ENCODE results near the gene MATN1. TPM values are rescaled to one million over a fixed set of nuclear protein-coding genes. Genes with fewer than 3 reads are reported as not detected.

MATN1 gene
- total RNA-seq, 2 donors from 2014 or later = not detected

DNA sequence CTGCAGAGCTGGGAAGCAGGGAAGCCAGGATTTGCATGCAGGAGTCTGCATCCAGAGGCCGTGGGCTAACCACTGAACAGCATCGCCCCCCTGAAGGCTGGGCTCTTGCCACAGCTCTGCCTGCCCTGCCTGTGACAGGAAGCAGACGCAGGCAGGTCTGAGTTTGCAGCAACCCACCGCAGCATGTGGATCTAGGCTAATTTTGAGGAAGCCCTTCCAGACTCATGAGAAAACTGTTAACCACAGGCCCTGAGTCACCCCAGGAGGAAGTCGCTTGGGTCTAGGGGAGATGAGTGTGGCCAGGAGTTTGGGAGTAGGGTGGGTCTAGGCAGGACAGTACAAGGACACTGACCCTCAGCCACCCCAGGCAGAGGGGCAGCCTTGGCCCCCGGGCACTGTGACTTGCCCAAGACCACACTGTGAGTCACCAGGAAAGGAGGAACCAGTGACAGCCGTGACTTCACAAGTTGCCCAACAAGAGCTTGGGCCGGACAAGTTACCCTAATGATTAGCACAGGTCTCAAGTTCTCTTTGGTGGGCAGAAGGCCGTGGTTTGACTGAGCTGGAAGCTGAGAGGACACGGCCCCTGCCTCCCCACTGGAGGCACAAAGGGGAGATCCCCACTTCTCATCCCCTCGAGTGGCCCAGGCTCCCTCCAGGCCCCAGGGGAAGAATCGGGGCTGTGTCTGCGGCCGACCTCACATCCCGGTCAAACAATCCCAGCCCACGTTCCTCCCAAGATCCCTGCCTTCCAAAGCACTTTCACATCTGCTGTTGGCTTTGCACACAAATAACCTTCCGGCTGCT, 33.4 kb upstream of the MATN1 start:
- Mint-ChIP-seq H3K9me3 (no peaks in the 10 kb centered on the region), H3K4me1 (peaks cover 14% of the 10 kb centered on the region), H3K36me3 (ENCODE audit: low read depth) (no peaks in the 10 kb centered on the region), H3K4me3 (no peak overlapping the region), H3K27ac (peak overlapping the region; percentile 30), H3K27me3 (ENCODE audit: insufficient read depth) (no peaks in the 10 kb centered on the region)
- Histone ChIP-seq H3K27me3 (ENCODE audit: control insufficient read depth, insufficient read depth, low read length, poor library complexity, severe bottlenecking) (no peaks in the 10 kb centered on the region), H3K36me3 (ENCODE audit: control insufficient read depth, insufficient read depth, low read length) (no peaks in the 10 kb centered on the region), H3K9me3 (ENCODE audit: control insufficient read depth, low read length) (peaks cover 5% of the 10 kb centered on the region), H3K4me3 (ENCODE audit: low read length) (no peak overlapping the region), H3K9ac (ENCODE audit: extremely low read depth, low read length, poor library complexity, severe bottlenecking) (no peak overlapping the region), H3K27ac (ENCODE audit: low read depth, low read length) (no peak overlapping the region), H3K4me1 (ENCODE audit: control insufficient read depth, insufficient read depth, low read length) (no peaks in the 10 kb centered on the region)
- TF ChIP-seq, protein P1, sequence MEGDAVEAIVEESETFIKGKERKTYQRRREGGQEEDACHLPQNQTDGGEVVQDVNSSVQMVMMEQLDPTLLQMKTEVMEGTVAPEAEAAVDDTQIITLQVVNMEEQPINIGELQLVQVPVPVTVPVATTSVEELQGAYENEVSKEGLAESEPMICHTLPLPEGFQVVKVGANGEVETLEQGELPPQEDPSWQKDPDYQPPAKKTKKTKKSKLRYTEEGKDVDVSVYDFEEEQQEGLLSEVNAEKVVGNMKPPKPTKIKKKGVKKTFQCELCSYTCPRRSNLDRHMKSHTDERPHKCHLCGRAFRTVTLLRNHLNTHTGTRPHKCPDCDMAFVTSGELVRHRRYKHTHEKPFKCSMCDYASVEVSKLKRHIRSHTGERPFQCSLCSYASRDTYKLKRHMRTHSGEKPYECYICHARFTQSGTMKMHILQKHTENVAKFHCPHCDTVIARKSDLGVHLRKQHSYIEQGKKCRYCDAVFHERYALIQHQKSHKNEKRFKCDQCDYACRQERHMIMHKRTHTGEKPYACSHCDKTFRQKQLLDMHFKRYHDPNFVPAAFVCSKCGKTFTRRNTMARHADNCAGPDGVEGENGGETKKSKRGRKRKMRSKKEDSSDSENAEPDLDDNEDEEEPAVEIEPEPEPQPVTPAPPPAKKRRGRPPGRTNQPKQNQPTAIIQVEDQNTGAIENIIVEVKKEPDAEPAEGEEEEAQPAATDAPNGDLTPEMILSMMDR (conservative IDR thresholded peaks at IDR 0.05) = no peak
- DNase-seq = no peak
- WGBS, 2 experiments (ENCODE audit: insufficient coverage in 1 of 2, insufficient read length in 1 of 2) = 87 to 89% methylated on average over 11 to 17 of the region's 17 CpGs

DNA sequence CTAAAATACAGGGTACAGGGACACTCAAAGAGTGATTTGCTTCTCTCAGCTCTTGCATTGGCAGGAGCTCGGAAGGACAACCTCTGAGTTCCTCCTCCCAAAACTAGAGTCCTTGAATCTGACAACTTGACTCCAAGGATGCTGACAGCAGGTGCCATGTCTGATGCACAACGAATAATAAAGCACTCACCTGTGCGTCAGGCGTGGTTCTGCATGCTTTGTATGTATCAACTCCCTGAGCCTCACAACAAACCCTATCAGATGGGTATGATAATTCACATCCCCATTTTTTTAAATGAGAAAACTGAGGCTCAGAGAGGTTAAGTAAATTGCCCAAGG, 32.8 kb upstream of the MATN1 start:
- Histone ChIP-seq H3K4me3 (ENCODE audit: low read length) (no peak overlapping the region), H3K27me3 (ENCODE audit: control insufficient read depth, insufficient read depth, low read length, poor library complexity, severe bottlenecking) (no peaks in the 10 kb centered on the region), H3K36me3 (ENCODE audit: control insufficient read depth, insufficient read depth, low read length) (no peaks in the 10 kb centered on the region), H3K9ac (ENCODE audit: extremely low read depth, low read length, poor library complexity, severe bottlenecking) (no peak overlapping the region), H3K27ac (ENCODE audit: low read depth, low read length) (no peak overlapping the region), H3K4me1 (ENCODE audit: control insufficient read depth, insufficient read depth, low read length) (no peaks in the 10 kb centered on the region), H3K9me3 (ENCODE audit: control insufficient read depth, low read length) (peaks cover 5% of the 10 kb centered on the region)
- WGBS, 2 experiments (ENCODE audit: insufficient coverage in 1 of 2, insufficient read length in 1 of 2) = 88 to 97% methylated on average over 4 of the region's 4 CpGs
- Mint-ChIP-seq H3K4me3 (no peak overlapping the region), H3K27ac (no peak overlapping the region), H3K36me3 (ENCODE audit: low read depth) (no peaks in the 10 kb centered on the region), H3K27me3 (ENCODE audit: insufficient read depth) (no peaks in the 10 kb centered on the region), H3K4me1 (peaks cover 9% of the 10 kb centered on the region), H3K9me3 (no peaks in the 10 kb centered on the region)
- TF ChIP-seq, protein P1 (conservative IDR thresholded peaks at IDR 0.05) = no peak
- no peak for DNase-seq

GRCh38 chr1:30755746-30756145, 32.4 kb upstream of the MATN1 start:
- Histone ChIP-seq H3K9ac (ENCODE audit: extremely low read depth, low read length, poor library complexity, severe bottlenecking) (no peak overlapping the region), H3K9me3 (ENCODE audit: control insufficient read depth, low read length) (peaks cover 5% of the 10 kb centered on the region), H3K27me3 (ENCODE audit: control insufficient read depth, insufficient read depth, low read length, poor library complexity, severe bottlenecking) (no peaks in the 10 kb centered on the region), H3K4me3 (ENCODE audit: low read length) (no peak overlapping the region), H3K27ac (ENCODE audit: low read depth, low read length) (no peak overlapping the region), H3K36me3 (ENCODE audit: control insufficient read depth, insufficient read depth, low read length) (no peaks in the 10 kb centered on the region), H3K4me1 (ENCODE audit: control insufficient read depth, insufficient read depth, low read length) (peaks cover under 1% of the 10 kb centered on the region)
- Mint-ChIP-seq H3K27ac (no peak overlapping the region), H3K36me3 (ENCODE audit: low read depth) (no peaks in the 10 kb centered on the region), H3K4me1 (peaks cover 8% of the 10 kb centered on the region), H3K9me3 (no peaks in the 10 kb centered on the region), H3K4me3 (no peak overlapping the region), H3K27me3 (ENCODE audit: insufficient read depth) (no peaks in the 10 kb centered on the region)
- WGBS, 2 experiments (ENCODE audit: insufficient coverage in 1 of 2, insufficient read length in 1 of 2) = 84 to 100% methylated on average over 2 to 4 of the region's 4 CpGs
- DNase-seq = no peak
- TF ChIP-seq, protein P1 (conservative IDR thresholded peaks at IDR 0.05) = no peak
